GM12892 (cell line): Measurements from ENCODE around the gene CCN2.

Experiments
- POLR2A ChIP-seq: IDR thresholded peaks from 2 replicates; pipeline ENCODE4 v1.6.1; 2011; ENCODE audit warnings: low read depth, low read length, control low read depth
- POLR2AphosphoS5 ChIP-seq: IDR thresholded peaks from 2 replicates; pipeline ENCODE4 v1.6.1; 2011; ENCODE audit warnings: low read depth, low read length, control low read depth

- TF ChIP-seq POLR2A (no peak), POLR2AphosphoS5 (no peak)
These were observed 49.1 kb upstream of the CCN2 start for GRCh38 chr6:132000296-132000695.
